Gastrocnemius medialis (tissue), 4 donors: Measurements from ENCODE around the gene MSANTD2. TPM values are rescaled to one million over a fixed set of nuclear protein-coding genes. Genes with fewer than 3 reads are reported as not detected.

Source experiments
- ATAC-seq, 2 donors: fragments of 150-250 bp; one replicate each; pipeline ENCODE4 v1.9.1; 2016
- DNase-seq, 2 donors: peaks; one replicate each; pipeline ENCODE4 v3.0.0-alpha.2; 2019
- H3K27ac ChIP-seq, 4 donors: fragments of 200-600 bp; sonication (generic); 1 replicate in 1 of 4; 2 replicates in 3 of 4; pipeline ENCODE4 v1.5.1; 2016 to 2018; ENCODE audit warnings: mild to moderate bottlenecking in 2 of 4, moderate library complexity in 1 of 4
- H3K27me3 ChIP-seq, 3 donors: fragments of 200-600 bp; sonication (generic) in 2 of 3; 1 replicate in 1 of 3; 2 replicates in 2 of 3; pipeline versions ENCODE4 v1.5.1 to v1.6.0; 2016 to 2019; ENCODE audit warnings: mild to moderate bottlenecking in 1 of 3, moderate library complexity in 1 of 3
- H3K36me3 ChIP-seq, 2 donors: fragments of 200-600 bp; sonication (generic) in 1 of 2; one replicate each; pipeline ENCODE4 v1.5.1; 2017 to 2018
- H3K4me1 ChIP-seq, 2 donors: fragments of 200-600 bp; sonication (generic) in 1 of 2; one replicate each; pipeline ENCODE4 v1.5.1; 2016 to 2017; ENCODE audit warnings: mild to moderate bottlenecking in 2 of 2
- H3K4me3 ChIP-seq, 4 donors: fragments of 200-600 bp; sonication (generic) in 3 of 4; 1 replicate in 1 of 4; 2 replicates in 3 of 4; pipeline ENCODE4 v1.5.1; 2016 to 2019; ENCODE audit warnings: mild to moderate bottlenecking in 2 of 4
- H3K9me3 ChIP-seq, 3 donors: fragments of 200-600 bp; sonication (generic) in 2 of 3; 1 replicate in 1 of 3; 2 replicates in 2 of 3; pipeline ENCODE4 v1.5.1; 2016 to 2019
- POLR2A ChIP-seq, 2 donors: fragments of 450-650 bp; IDR thresholded peaks; one replicate each; pipeline ENCODE4 v1.6.1; 2017; ENCODE audit warnings: antibody characterized with exemption in 2 of 2, mild to moderate bottlenecking in 2 of 2, moderate library complexity in 2 of 2
- in situ Hi-C, 4 donors: fragments of 200-750 bp; cut with MboI; loops; one replicate each; pipeline versions ENCODE4 v1.15.0 to v1.8.0; 2017; ENCODE audit warnings: low sequenced_read_pairs in 4 of 4
- intact Hi-C: fragments of 100-400 bp; cut with DNase I; formaldehyde crosslinking; loops from one replicate; pipeline ENCODE4 v1.15.1; 2023; ENCODE audit warnings: low total_unique reads
- total RNA-seq, 4 donors: library from RNA; depleted of rRNA; stranded (reverse); fragments of >200 nt; gene quantifications; one replicate each; pipeline versions ENCODE4 v1.1.0 to v1.2.3, GENCODE V29; 2016
- TF ChIP-seq, protein P1 (sequence below), 5 experiments: fragments of 450-650 bp in 3 of 5; fragments of 200-600 bp in 2 of 5; sonication (generic) in 2 of 5; IDR thresholded peaks in 4 of 5; conservative IDR thresholded peaks in 1 of 5; 1 replicate in 4 of 5; 2 replicates in 1 of 5; pipeline ENCODE4 v1.5.1; 2016 to 2019; ENCODE audit warnings: antibody characterized with exemption in 5 of 5, mild to moderate bottlenecking in 3 of 5, moderate library complexity in 3 of 5

The MSANTD2 gene
- total RNA-seq, 4 donors from 2014 or later: 3.3 to 5.1 (median 3.8) TPM

DNA sequence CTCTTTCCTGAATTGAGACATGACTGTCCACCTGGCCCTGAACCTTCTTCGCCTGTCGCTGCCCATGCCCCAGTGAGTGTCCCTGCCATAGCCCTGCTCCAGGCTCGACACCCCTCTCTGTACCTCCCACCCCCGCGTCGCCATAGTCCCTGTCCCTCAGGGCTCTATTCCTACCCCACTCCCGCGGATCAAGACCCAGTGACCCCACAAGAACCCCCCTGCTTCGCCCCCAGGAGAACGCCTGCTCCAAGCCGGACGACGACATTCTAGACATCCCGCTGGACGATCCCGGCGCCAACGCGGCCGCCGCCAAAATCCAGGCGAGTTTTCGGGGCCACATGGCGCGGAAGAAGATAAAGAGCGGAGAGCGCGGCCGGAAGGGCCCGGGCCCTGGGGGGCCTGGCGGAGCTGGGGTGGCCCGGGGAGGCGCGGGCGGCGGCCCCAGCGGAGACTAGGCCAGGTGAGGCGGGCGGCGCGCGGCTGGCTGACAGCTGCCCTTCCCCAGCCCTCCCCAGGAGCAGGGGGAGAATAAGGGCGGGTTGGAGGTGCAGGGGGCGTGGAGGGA, 54.9 kb downstream of the MSANTD2 start:
- DNase-seq: no peak
- no peaks in the 10 kb centered on the region for H3K9me3 ChIP-seq
- ATAC-seq: no peak
- peaks cover 32 to 72% (median 65%) of the 10 kb centered on the region in 3 donors for H3K27me3 ChIP-seq
- TF ChIP-seq, protein P1, sequence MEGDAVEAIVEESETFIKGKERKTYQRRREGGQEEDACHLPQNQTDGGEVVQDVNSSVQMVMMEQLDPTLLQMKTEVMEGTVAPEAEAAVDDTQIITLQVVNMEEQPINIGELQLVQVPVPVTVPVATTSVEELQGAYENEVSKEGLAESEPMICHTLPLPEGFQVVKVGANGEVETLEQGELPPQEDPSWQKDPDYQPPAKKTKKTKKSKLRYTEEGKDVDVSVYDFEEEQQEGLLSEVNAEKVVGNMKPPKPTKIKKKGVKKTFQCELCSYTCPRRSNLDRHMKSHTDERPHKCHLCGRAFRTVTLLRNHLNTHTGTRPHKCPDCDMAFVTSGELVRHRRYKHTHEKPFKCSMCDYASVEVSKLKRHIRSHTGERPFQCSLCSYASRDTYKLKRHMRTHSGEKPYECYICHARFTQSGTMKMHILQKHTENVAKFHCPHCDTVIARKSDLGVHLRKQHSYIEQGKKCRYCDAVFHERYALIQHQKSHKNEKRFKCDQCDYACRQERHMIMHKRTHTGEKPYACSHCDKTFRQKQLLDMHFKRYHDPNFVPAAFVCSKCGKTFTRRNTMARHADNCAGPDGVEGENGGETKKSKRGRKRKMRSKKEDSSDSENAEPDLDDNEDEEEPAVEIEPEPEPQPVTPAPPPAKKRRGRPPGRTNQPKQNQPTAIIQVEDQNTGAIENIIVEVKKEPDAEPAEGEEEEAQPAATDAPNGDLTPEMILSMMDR (IDR thresholded peaks at IDR 0.05 in 4 of 5, conservative IDR thresholded peaks at IDR 0.05 in 1 of 5): no peak
- TF ChIP-seq POLR2A (IDR thresholded peaks at IDR 0.05): no peak
- H3K4me1 ChIP-seq: peaks cover 0 to 15% of the 10 kb centered on the region in 2 donors
- in situ Hi-C loops: no loop called here
- intact Hi-C loops: loop anchor here (5.0 kb wide), 1 partner anchor 73 kb away; the partner anchor contains the start of genes SIAE and SPA17
- no peaks in the 10 kb centered on the region for H3K36me3 ChIP-seq
- H3K4me3 ChIP-seq: peak overlapping the region in 1 of 4 donors; percentile 73
- H3K27ac ChIP-seq: no peak overlapping the region

- DNase-seq (no peak), ATAC-seq (no peak)
- H3K9me3 ChIP-seq: no peaks in the 10 kb centered on the region
- H3K36me3 ChIP-seq: no peaks in the 10 kb centered on the region
- no peak overlapping the region for H3K4me3 ChIP-seq
- no peak for TF ChIP-seq POLR2A (IDR thresholded peaks at IDR 0.05)
- TF ChIP-seq, protein P1 (IDR thresholded peaks at IDR 0.05 in 4 of 5, conservative IDR thresholded peaks at IDR 0.05 in 1 of 5): no peak
- intact Hi-C loops: no loop called here
- peaks cover 3 to 25% of the 10 kb centered on the region in 2 donors for H3K4me1 ChIP-seq
- peaks cover 23 to 75% (median 59%) of the 10 kb centered on the region in 3 donors for H3K27me3 ChIP-seq
- in situ Hi-C loops: no loop called here
- H3K27ac ChIP-seq: no peak overlapping the region
These were observed 57.2 kb downstream of the MSANTD2 start for GRCh38 chr11:124743050-124743449.

DNA sequence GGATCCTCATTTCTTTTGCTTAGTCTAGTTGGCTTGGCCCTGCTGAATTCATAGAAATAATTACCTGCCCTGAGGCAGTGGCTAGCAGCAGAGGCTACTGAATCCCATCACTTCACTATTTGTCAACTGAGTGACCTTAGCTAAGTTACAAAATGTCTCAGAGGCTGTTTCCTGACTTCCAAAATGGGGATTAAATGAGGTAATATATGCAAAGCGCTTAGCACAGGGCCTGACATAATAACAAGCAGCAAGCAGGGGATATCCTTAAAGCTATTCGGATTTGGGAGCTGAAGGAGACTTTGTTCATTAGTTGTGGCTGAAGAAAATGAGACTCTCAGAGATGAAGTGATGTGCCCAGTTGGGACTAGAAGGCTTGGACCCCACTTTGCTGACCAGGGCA, 57.7 kb downstream of the MSANTD2 start:
- no peak for ATAC-seq
- Histone ChIP-seq H3K9me3 (no peaks in the 10 kb centered on the region), H3K27ac (no peak overlapping the region), H3K4me1 (peaks cover 3 to 25% of the 10 kb centered on the region in 2 donors), H3K36me3 (no peaks in the 10 kb centered on the region), H3K4me3 (no peak overlapping the region), H3K27me3 (peaks cover 23 to 72% (median 61%) of the 10 kb centered on the region in 3 donors)
- in situ Hi-C loops (no loop called here), intact Hi-C loops (no loop called here)
- TF ChIP-seq POLR2A (IDR thresholded peaks at IDR 0.05): no peak
- TF ChIP-seq, protein P1 (IDR thresholded peaks at IDR 0.05 in 4 of 5, conservative IDR thresholded peaks at IDR 0.05 in 1 of 5): no peak
- DNase-seq: no peak

DNA sequence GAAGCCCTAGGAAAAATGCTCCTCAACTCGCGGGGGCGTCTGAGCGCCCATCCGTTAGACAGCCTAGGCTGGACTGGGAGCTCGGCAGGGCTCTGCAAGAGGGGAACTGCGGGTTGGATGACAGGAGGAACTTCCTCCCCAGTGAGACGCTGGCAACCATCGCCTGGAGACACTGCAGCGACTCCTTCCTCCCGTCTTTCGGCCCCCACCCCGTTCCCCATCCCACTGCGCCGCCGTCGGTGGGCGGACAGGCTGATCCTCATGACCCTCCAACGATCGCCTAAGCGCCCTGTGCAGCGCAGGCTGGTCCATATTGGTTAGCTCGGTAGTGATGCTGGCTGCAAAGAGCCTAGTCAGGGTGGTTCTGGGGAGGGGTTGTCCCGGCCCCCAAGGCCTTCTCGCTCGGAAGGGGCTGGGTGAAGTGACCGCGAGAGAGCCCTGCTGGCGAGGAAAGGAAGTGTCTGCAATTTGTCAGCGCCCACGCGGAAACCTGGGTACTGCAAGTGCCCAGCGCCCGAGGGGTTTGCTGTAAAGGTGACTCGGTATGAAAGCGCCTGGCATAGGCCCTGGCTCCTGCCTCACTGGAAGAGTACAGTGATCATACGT, 59.8 kb downstream of the MSANTD2 start:
- Histone ChIP-seq H3K4me1 (peaks cover 3 to 14% of the 10 kb centered on the region in 2 donors), H3K36me3 (no peaks in the 10 kb centered on the region), H3K9me3 (no peaks in the 10 kb centered on the region), H3K27me3 (peaks cover 14 to 53% (median 44%) of the 10 kb centered on the region in 3 donors), H3K27ac (peak overlapping the region in 2 of 4 donors; percentile 12 to 33), H3K4me3 (peak overlapping the region; percentile 68 to 93 (median 70))
- no peak for TF ChIP-seq POLR2A (IDR thresholded peaks at IDR 0.05)
- TF ChIP-seq, protein P1 (IDR thresholded peaks at IDR 0.05 in 4 of 5, conservative IDR thresholded peaks at IDR 0.05 in 1 of 5): peak in 2 of 5 experiments; percentile 28 to 50
- in situ Hi-C loops: no loop called here
- no peak for DNase-seq
- intact Hi-C loops: no loop called here
- ATAC-seq: peak in 1 of 2 donors; percentile 15
